Activated naive CD8-positive, alpha-beta T cell treated with anti-CD3 and anti-CD28 coated beads, Interleukin-2, amount 10 ng/mL, durations not matched to agents 7 days and 5 days (primary cell): ENCODE measurements around the gene ID3. TPM values are rescaled to one million over a fixed set of nuclear protein-coding genes. Genes with fewer than 3 reads are reported as not detected.
"Not testable (repeated sequence)": the region's sequence is repeated elsewhere in the genome, so short reads cannot be mapped to it uniquely, and the experiment has no call there.

Experiments
- ATAC-seq: fragments of 150-1000 bp; cut with Tn5 transposase; one replicate; pipeline ENCODE4 v1.10.0; 2021; ENCODE audit warnings: low read depth, moderate library complexity
- POLR2A ChIA-PET: fragments of 350-600 bp; sonication (Branson Sonifier 250); formaldehyde crosslinking; loops from one replicate; lab custom pipeline; 2021; ENCODE audit warnings: antibody characterized with exemption; lab: Charles Lee
- DNase-seq: peaks from one replicate; pipeline ENCODE4 v3.0.0; 2021
- H3K27ac Mint-ChIP-seq: one replicate; pipeline ENCODE4 v1.8.0; 2022; ENCODE audit warnings: mild to moderate bottlenecking, mixed read lengths
- H3K27me3 Mint-ChIP-seq: one replicate; pipeline ENCODE4 v1.8.0; 2022; ENCODE audit warnings: mild to moderate bottlenecking, moderate library complexity, mixed read lengths
- H3K36me3 Mint-ChIP-seq: one replicate; pipeline ENCODE4 v1.8.0; 2021; ENCODE audit warnings: mild to moderate bottlenecking, mixed read lengths
- H3K4me1 Mint-ChIP-seq: one replicate; pipeline ENCODE4 v1.8.0; 2021; ENCODE audit warnings: mixed read lengths
- H3K4me3 Mint-ChIP-seq: one replicate; pipeline ENCODE4 v1.8.0; 2022; ENCODE audit warnings: mild to moderate bottlenecking, moderate library complexity, mixed read lengths
- H3K9me3 Mint-ChIP-seq: one replicate; pipeline ENCODE4 v1.8.0; 2021; ENCODE audit warnings: mixed read lengths
- total RNA-seq, 2 experiments: library from RNA; stranded (reverse); gene quantifications; one replicate each; pipeline ENCODE4 v1.2.3, GENCODE V29; 2021

ID3 gene
- total RNA-seq, 2 experiments from 2014 or later = 44.0 to 51.1 TPM

- H3K4me1 Mint-ChIP-seq = peaks cover 3% of the 10 kb centered on the region
- H3K27me3 Mint-ChIP-seq = no peaks in the 10 kb centered on the region
- POLR2A ChIA-PET = interaction anchor here (3.5 to 3.6 kb wide), 2 partner anchors 8 to 89 kb away, joined by 23 to 40 read pairs; no protein-coding TSS in a partner anchor
- no peak overlapping the region for H3K27ac Mint-ChIP-seq
- ATAC-seq (no peak), DNase-seq (no peak)
- no peaks in the 10 kb centered on the region for H3K36me3 Mint-ChIP-seq
- H3K9me3 Mint-ChIP-seq = no peaks in the 10 kb centered on the region
- H3K4me3 Mint-ChIP-seq = no peak overlapping the region
Measured at GRCh38 chr1:23546897-23547584, 12.3 kb downstream of the ID3 start.

- DNase-seq (no peak), ATAC-seq (no peak)
- POLR2A ChIA-PET = interaction anchor here (0.6 to 3.6 kb wide), 4 partner anchors 9 to 106 kb away, joined by 3 to 40 read pairs (median 14); no protein-coding TSS in a partner anchor
- Mint-ChIP-seq H3K4me3 (no peak overlapping the region), H3K27me3 (peaks cover 1% of the 10 kb centered on the region), H3K36me3 (no peaks in the 10 kb centered on the region), H3K27ac (no peak overlapping the region), H3K4me1 (peaks cover 6% of the 10 kb centered on the region), H3K9me3 (no peaks in the 10 kb centered on the region)
Measured at GRCh38 chr1:23545851-23546250, 13.4 kb downstream of the ID3 start.

- ATAC-seq (peak; percentile 29), DNase-seq (peak; percentile 70)
- POLR2A ChIA-PET = interaction anchor here (0.7 to 3.6 kb wide), 5 partner anchors 10 to 92 kb away, joined by 3 to 40 read pairs (median 4); no protein-coding TSS in a partner anchor
- Mint-ChIP-seq H3K27ac (no peak overlapping the region), H3K4me3 (no peak overlapping the region), H3K36me3 (no peaks in the 10 kb centered on the region), H3K4me1 (peaks cover 8% of the 10 kb centered on the region), H3K9me3 (no peaks in the 10 kb centered on the region), H3K27me3 (peaks cover 1% of the 10 kb centered on the region)
Measured at GRCh38 chr1:23544444-23545389, 14.6 kb downstream of the ID3 start.

- POLR2A ChIA-PET = interaction anchor here (0.7 to 3.6 kb wide), 4 partner anchors 11 to 93 kb away, joined by 3 to 40 read pairs (median 13); no protein-coding TSS in a partner anchor
Measured at GRCh38 chr1:23543707-23544443, 15.4 kb downstream of the ID3 start.

GRCh38 chr1:23542940-23543339 lies 16.4 kb downstream of the ID3 start:
- H3K36me3 Mint-ChIP-seq, H3K27me3 Mint-ChIP-seq, POLR2A ChIA-PET, H3K27ac Mint-ChIP-seq, H3K9me3 Mint-ChIP-seq, H3K4me1 Mint-ChIP-seq, ATAC-seq, H3K4me3 Mint-ChIP-seq, DNase-seq: not testable (repeated sequence)

More at GRCh38 chr1:23543707-23544443, 15.4 kb downstream of the ID3 start:
- Mint-ChIP-seq H3K9me3 (no peaks in the 10 kb centered on the region), H3K4me3 (no peak overlapping the region), H3K36me3 (no peaks in the 10 kb centered on the region), H3K4me1 (peaks cover 10% of the 10 kb centered on the region), H3K27me3 (peaks cover 1% of the 10 kb centered on the region), H3K27ac (no peak overlapping the region)
- ATAC-seq (no peak), DNase-seq (no peak)

GRCh38 chr1:23539698-23540266 lies 19.5 kb downstream of the ID3 start:
- peak overlapping the region; percentile 63 for H3K4me3 Mint-ChIP-seq
- H3K4me1 Mint-ChIP-seq = peaks cover 14% of the 10 kb centered on the region

GRCh38 chr1:23537296-23537973 lies 21.9 kb downstream of the ID3 start:
- H3K4me1 Mint-ChIP-seq = peaks cover 20% of the 10 kb centered on the region

More at GRCh38 chr1:23539698-23540266, 19.5 kb downstream of the ID3 start:
- H3K27ac Mint-ChIP-seq = peak overlapping the region; percentile 87
- DNase-seq (peak; percentile 89), ATAC-seq (peak; percentile 97)
- POLR2A ChIA-PET = interaction anchor here (0.6 to 2.5 kb wide), 11 partner anchors 10 to 206 kb away, joined by 3 to 18 read pairs (median 5); partner anchors contain the start of genes E2F2 and ID3
- H3K36me3 Mint-ChIP-seq = peaks cover 2% of the 10 kb centered on the region
- H3K9me3 Mint-ChIP-seq = no peaks in the 10 kb centered on the region
- peaks cover 1% of the 10 kb centered on the region for H3K27me3 Mint-ChIP-seq

GRCh38 chr1:23533246-23534023 lies 25.9 kb downstream of the ID3 start:
- Mint-ChIP-seq H3K27ac (peak overlapping the region; percentile 64), H3K4me1 (peaks cover 33% of the 10 kb centered on the region), H3K9me3 (no peaks in the 10 kb centered on the region), H3K4me3 (no peak overlapping the region), H3K36me3 (peaks cover 10% of the 10 kb centered on the region), H3K27me3 (no peaks in the 10 kb centered on the region)
- POLR2A ChIA-PET = interaction anchor here (0.6 to 1.3 kb wide), 3 partner anchors 9 to 94 kb away, joined by 4 to 5 read pairs (median 4); no protein-coding TSS in a partner anchor
- ATAC-seq (no peak), DNase-seq (no peak)

More at GRCh38 chr1:23537296-23537973, 21.9 kb downstream of the ID3 start:
- H3K9me3 Mint-ChIP-seq = no peaks in the 10 kb centered on the region
- peaks cover 1% of the 10 kb centered on the region for H3K27me3 Mint-ChIP-seq
- H3K27ac Mint-ChIP-seq = no peak overlapping the region
- DNase-seq (no peak), ATAC-seq (no peak)
- H3K36me3 Mint-ChIP-seq = peaks cover 2% of the 10 kb centered on the region
- H3K4me3 Mint-ChIP-seq = no peak overlapping the region
- POLR2A ChIA-PET = no interaction called here

- POLR2A ChIA-PET = interaction anchor here (0.6 to 3.7 kb wide), 13 partner anchors 8 to 1433 kb away, joined by 3 to 18 read pairs (median 6); partner anchors contain the start of genes ID3 and KDM1A
- H3K27ac Mint-ChIP-seq = peak overlapping the region; percentile 96
- DNase-seq = no peak
- H3K36me3 Mint-ChIP-seq = peaks cover 13% of the 10 kb centered on the region
- peak overlapping the region; percentile 97 for H3K4me3 Mint-ChIP-seq
- no peak for ATAC-seq
- no peaks in the 10 kb centered on the region for H3K27me3 Mint-ChIP-seq
- peaks cover 47% of the 10 kb centered on the region for H3K4me1 Mint-ChIP-seq
- H3K9me3 Mint-ChIP-seq = no peaks in the 10 kb centered on the region
Measured at GRCh38 chr1:23531562-23532094, 27.7 kb downstream of the ID3 start.

GRCh38 chr1:23530747-23531561 lies 28.3 kb downstream of the ID3 start, which contains the start of gene E2F2:
Gene E2F2, minus strand, starts transcription at chr1:23531233. Its CDS starts 440 bp downstream, at chr1:23530793.
- POLR2A ChIA-PET = interaction anchor here (0.6 to 3.7 kb wide), 16 partner anchors 9 to 1434 kb away, joined by 3 to 18 read pairs (median 6); partner anchors contain the start of genes ASAP3, ID3 and KDM1A
- H3K4me1 Mint-ChIP-seq = peaks cover 54% of the 10 kb centered on the region

More at GRCh38 chr1:23530747-23531561, 28.3 kb downstream of the ID3 start, which contains the start of gene E2F2:
- H3K27me3 Mint-ChIP-seq = no peaks in the 10 kb centered on the region
- peak within 1 kb of the TSS; percentile 96 for H3K27ac Mint-ChIP-seq
- H3K36me3 Mint-ChIP-seq = peaks cover 16% of the 10 kb centered on the region
- no peaks in the 10 kb centered on the region for H3K9me3 Mint-ChIP-seq
- peak; percentile 79 for DNase-seq
- H3K4me3 Mint-ChIP-seq = peak within 1 kb of the TSS; percentile 98
- peak; percentile 80 for ATAC-seq
